ENCODE data around the gene ABHD10.
"Not testable (repeated sequence)": the region's sequence is repeated elsewhere in the genome, so short reads cannot be mapped to it uniquely, and the experiment has no call there.

ABHD10 gene

GRCh38 chr3:112035241-112035640 lies 56.4 kb downstream of the ABHD10 start:
- no peak for DNase-seq

- not testable (repeated sequence) for DNase-seq
These were observed 58.4 kb downstream of the ABHD10 start for GRCh38 chr3:112037194-112037593.

DNA sequence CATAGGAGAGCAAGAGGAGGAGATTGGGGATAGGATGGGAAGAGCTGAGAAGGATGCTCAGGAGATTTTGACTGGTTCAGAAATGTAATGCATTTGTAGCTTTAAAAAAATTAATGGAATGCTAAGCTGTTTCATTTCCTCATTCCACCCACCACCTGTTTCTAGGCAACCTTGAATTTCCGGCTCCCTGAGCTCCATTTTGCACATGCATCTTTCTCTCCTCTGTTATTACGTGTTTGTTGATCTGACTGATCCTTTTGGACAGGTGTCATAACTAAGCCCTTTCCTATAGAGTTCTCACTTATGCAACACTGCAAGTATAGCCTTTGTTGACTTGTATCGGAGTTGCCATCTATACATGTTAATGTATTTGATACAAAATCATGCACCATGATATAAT lies 60.0 kb downstream of the ABHD10 start:
- DNase-seq = no peak

DNA sequence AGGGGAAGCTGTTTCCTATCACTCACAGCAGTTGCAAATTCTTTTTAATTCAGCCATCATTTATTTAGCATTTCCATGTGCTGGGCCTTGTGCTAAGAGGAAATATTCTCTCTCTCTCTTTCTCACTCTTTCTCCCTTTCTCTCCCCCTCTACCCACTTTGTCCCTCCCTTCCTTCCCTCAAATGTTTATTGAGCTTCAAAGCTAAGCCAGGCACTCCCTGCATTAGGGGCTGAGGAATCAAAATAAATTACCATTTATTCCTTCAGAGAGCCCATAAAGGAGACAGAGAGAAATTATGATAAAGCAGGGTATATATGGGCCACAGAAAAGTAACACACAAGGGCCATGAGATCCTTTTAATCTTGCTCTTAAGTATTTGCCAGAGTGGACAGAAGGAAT lies 62.5 kb downstream of the ABHD10 start:
- no peak for DNase-seq

DNA sequence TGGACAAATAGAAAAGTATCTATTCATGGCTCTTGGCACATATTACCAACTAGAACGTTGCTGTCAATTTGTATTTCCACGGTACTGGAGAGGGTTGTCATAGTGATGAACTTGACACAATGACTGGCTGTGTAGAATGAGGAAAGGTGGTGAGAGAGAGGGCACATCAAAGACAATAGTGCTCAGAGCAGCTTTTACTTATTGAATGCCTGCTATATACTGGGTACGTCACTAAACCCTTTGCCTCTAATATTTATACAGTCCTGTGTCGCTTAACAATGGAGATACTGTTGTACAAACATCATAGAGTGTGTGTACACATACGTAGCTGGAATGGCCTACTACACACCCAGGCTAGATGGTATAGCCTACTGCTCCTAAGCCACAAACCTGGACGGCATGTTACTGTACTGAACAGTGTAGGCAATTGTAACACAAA lies 64.0 kb downstream of the ABHD10 start:
- no peak for DNase-seq

All from T-helper 2 cell (primary cell).